Caco-2 (cell line): ENCODE results near the gene C1QTNF5. TPM values are rescaled to one million over a fixed set of nuclear protein-coding genes. Genes with fewer than 3 reads are reported as not detected.

ENCODE experiments used
- BruUV-seq: library from RNA; stranded (reverse); fragments of 400-500 nt; replicated peaks from 2 replicates; lab custom pipeline; 2021; lab: Mats Ljungman, UMichigan
- CTCF ChIA-PET: fragments of 300-600 bp; sonication (Branson Sonifier 250); formaldehyde crosslinking; loops from one replicate; lab custom pipeline; 2022; ENCODE audit warnings: antibody characterized with exemption; lab: Charles Lee
- POLR2A ChIA-PET: fragments of 300-600 bp; sonication (Branson Sonifier 250); formaldehyde crosslinking; loops from one replicate; lab custom pipeline; 2022; ENCODE audit warnings: antibody characterized with exemption; lab: Charles Lee
- DNase-seq, 2 experiments: peaks; one replicate each; pipeline versions ENCODE4 v3.0.0 to v3.0.0-alpha.2; 2020 to 2022
- H3K27me3 ChIP-seq: replicated peaks from 2 replicates; pipeline ENCODE4 v1.6.0; 2011; ENCODE audit warnings: low read length; ENCODE audit not compliant: control insufficient read depth, insufficient read depth
- H3K36me3 ChIP-seq: 2 replicates; pipeline ENCODE4 v1.5.1; 2011; ENCODE audit warnings: low read length; ENCODE audit not compliant: control insufficient read depth, insufficient read depth
- H3K4me1 ChIP-seq: fragments of 250-450 bp; sonication (Bioruptor Pico); 2 replicates; pipeline ENCODE4 v1.5.1; 2020; ENCODE audit warnings: mild to moderate bottlenecking
- H3K4me3 ChIP-seq: 2 replicates; pipeline ENCODE4 v1.5.1; 2011; ENCODE audit warnings: low read depth, mild to moderate bottlenecking, control low read depth, low read length
- H3K9me3 ChIP-seq: fragments of 250-450 bp; sonication (Bioruptor Pico); 2 replicates; pipeline ENCODE4 v1.5.1; 2020; ENCODE audit warnings: mild to moderate bottlenecking, moderate library complexity
- H3K27ac Mint-ChIP-seq: one replicate; pipeline ENCODE4 v1.8.0; 2022; ENCODE audit warnings: mixed read lengths; ENCODE audit not compliant: unreplicated experiment
- H3K27me3 Mint-ChIP-seq: one replicate; pipeline ENCODE4 v1.8.0; 2022; ENCODE audit warnings: mixed read lengths; ENCODE audit not compliant: insufficient read depth, unreplicated experiment
- H3K36me3 Mint-ChIP-seq: one replicate; pipeline ENCODE4 v1.8.0; 2022; ENCODE audit warnings: mild to moderate bottlenecking, mixed read lengths; ENCODE audit not compliant: insufficient read depth, unreplicated experiment
- H3K4me1 Mint-ChIP-seq: one replicate; pipeline ENCODE4 v1.8.0; 2022; ENCODE audit warnings: low read depth, mixed read lengths; ENCODE audit not compliant: unreplicated experiment
- H3K4me3 Mint-ChIP-seq: one replicate; pipeline ENCODE4 v1.8.0; 2022; ENCODE audit warnings: mild to moderate bottlenecking, moderate library complexity, mixed read lengths; ENCODE audit not compliant: unreplicated experiment
- H3K9me3 Mint-ChIP-seq: one replicate; pipeline ENCODE4 v1.8.0; 2022; ENCODE audit warnings: mixed read lengths; ENCODE audit not compliant: unreplicated experiment
- intact Hi-C: fragments of 100-400 bp; cut with micrococcal nuclease; formaldehyde crosslinking; loops from one replicate; pipeline ENCODE4 v1.10.0; 2022; ENCODE audit not compliant: unreplicated experiment
- total RNA-seq: library from RNA; stranded (reverse); gene quantifications from 2 replicates; pipeline ENCODE4 v1.2.3, GENCODE V29; 2022
- TF ChIP-seq, protein P1 (sequence below), 2 experiments: fragments of 200-600 bp in 1 of 2; IDR thresholded peaks; 1 replicate in 1 of 2; 2 replicates in 1 of 2; pipeline versions ENCODE4 v1.5.1 to v1.8.0; 2011 to 2022; ENCODE audit warnings: antibody characterized with exemption in 1 of 2, control low read depth in 1 of 2, inconsistent platforms in 1 of 2, low read depth in 1 of 2, low read length in 1 of 2, mild to moderate bottlenecking in 1 of 2, moderate library complexity in 1 of 2; ENCODE audit not compliant: insufficient read depth in 1 of 2, severe bottlenecking in 1 of 2, unreplicated experiment in 1 of 2

C1QTNF5 gene
- total RNA-seq, 1 experiment from 2014 or later: 1.2 TPM

DNA sequence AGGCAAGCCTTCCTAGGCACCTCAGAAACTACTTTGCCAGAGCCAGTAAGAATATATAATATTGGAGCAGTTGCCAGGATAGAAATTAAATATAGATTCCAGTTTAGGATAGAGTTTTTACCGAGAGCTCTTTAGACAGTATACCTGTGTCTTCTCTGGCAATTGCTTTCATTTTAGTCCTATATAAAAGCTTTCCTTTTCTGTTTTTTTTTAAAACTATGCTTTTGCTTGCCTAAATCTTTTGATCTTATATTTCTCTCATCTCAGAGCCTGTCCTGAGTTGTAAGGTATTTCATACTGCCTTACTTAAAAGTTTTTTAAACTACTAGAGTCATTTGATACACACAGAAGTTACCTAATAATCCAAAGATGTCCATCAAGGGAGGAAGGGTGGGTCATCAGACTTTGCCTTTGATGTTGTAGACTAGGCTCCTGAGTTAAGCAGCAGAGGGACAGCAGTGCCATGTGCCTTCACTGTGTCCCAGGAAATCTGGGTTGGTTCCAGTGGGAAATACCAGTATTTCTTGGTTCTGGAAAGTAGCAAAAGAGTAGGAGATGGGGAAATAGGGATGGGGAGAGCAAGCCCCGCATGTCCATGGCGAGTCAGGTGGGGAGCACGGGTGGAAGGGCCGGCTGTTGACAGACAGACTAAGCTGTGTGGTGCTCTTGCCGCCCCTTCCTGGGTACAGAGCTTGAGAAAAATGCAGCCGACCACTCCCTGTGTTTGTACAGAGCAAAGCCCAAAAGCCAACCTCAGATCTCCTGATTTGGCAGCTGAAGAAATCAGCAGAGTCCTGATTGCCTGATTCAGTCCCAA lies 34.9 kb downstream of the C1QTNF5 start:
- H3K27me3 Mint-ChIP-seq: no peaks in the 10 kb centered on the region
- no peaks in the 10 kb centered on the region for H3K9me3 Mint-ChIP-seq
- no peak overlapping the region for H3K27ac Mint-ChIP-seq
- intact Hi-C loops: no loop called here
- DNase-seq: no peak
- H3K4me1 ChIP-seq: no peaks in the 10 kb centered on the region
- ChIA-PET CTCF (interaction anchor here (1.0 to 2.5 kb wide), 2 partner anchors 21 to 32 kb away, joined by 3 to 14 read pairs; no protein-coding TSS in a partner anchor), POLR2A (no interaction called here)
- H3K9me3 ChIP-seq: no peaks in the 10 kb centered on the region
- BruUV-seq: no TSS peak
- H3K27me3 ChIP-seq: no peaks in the 10 kb centered on the region
- H3K36me3 ChIP-seq: peaks cover 5% of the 10 kb centered on the region; the same call in 1 of the 2 replicates
- TF ChIP-seq, protein P1, sequence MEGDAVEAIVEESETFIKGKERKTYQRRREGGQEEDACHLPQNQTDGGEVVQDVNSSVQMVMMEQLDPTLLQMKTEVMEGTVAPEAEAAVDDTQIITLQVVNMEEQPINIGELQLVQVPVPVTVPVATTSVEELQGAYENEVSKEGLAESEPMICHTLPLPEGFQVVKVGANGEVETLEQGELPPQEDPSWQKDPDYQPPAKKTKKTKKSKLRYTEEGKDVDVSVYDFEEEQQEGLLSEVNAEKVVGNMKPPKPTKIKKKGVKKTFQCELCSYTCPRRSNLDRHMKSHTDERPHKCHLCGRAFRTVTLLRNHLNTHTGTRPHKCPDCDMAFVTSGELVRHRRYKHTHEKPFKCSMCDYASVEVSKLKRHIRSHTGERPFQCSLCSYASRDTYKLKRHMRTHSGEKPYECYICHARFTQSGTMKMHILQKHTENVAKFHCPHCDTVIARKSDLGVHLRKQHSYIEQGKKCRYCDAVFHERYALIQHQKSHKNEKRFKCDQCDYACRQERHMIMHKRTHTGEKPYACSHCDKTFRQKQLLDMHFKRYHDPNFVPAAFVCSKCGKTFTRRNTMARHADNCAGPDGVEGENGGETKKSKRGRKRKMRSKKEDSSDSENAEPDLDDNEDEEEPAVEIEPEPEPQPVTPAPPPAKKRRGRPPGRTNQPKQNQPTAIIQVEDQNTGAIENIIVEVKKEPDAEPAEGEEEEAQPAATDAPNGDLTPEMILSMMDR (IDR thresholded peaks at IDR 0.05; ENCODE audit: insufficient read depth in 1 of 2, low read depth in 1 of 2, low read length in 1 of 2, severe bottlenecking in 1 of 2, unreplicated experiment in 1 of 2): no peak
- H3K36me3 Mint-ChIP-seq: peaks cover 70% of the 10 kb centered on the region
- H3K4me1 Mint-ChIP-seq: no peaks in the 10 kb centered on the region
- H3K4me3 Mint-ChIP-seq: no peak overlapping the region
- H3K4me3 ChIP-seq: no peak overlapping the region

- Mint-ChIP-seq H3K4me1 (no peaks in the 10 kb centered on the region), H3K27ac (no peak overlapping the region), H3K27me3 (no peaks in the 10 kb centered on the region), H3K4me3 (no peak overlapping the region), H3K36me3 (peaks cover 60% of the 10 kb centered on the region), H3K9me3 (no peaks in the 10 kb centered on the region)
- Histone ChIP-seq H3K36me3 (peaks cover 11% of the 10 kb centered on the region), H3K9me3 (no peaks in the 10 kb centered on the region), H3K4me3 (no peak overlapping the region), H3K4me1 (no peaks in the 10 kb centered on the region), H3K27me3 (no peaks in the 10 kb centered on the region)
- TF ChIP-seq, protein P1 (IDR thresholded peaks at IDR 0.05; ENCODE audit: insufficient read depth in 1 of 2, low read depth in 1 of 2, low read length in 1 of 2, severe bottlenecking in 1 of 2, unreplicated experiment in 1 of 2): no peak
- ChIA-PET POLR2A (no interaction called here), CTCF (interaction anchor here (0.6 to 1.2 kb wide), 2 partner anchors 35 to 181 kb away, joined by 3 to 4 read pairs; no protein-coding TSS in a partner anchor)
- BruUV-seq: no TSS peak
- DNase-seq: no peak
- intact Hi-C loops: no loop called here
Observed at GRCh38 chr11:119303227-119303718, 37.4 kb downstream of the C1QTNF5 start.

GRCh38 chr11:119300198-119300964 lies 40.3 kb downstream of the C1QTNF5 start:
- H3K36me3 Mint-ChIP-seq: peaks cover 73% of the 10 kb centered on the region
- TF ChIP-seq, protein P1 (IDR thresholded peaks at IDR 0.05; ENCODE audit: insufficient read depth in 1 of 2, low read depth in 1 of 2, low read length in 1 of 2, severe bottlenecking in 1 of 2, unreplicated experiment in 1 of 2): no peak
- DNase-seq: no peak
- no peaks in the 10 kb centered on the region for H3K27me3 Mint-ChIP-seq
- H3K27ac Mint-ChIP-seq: no peak overlapping the region
- CTCF ChIA-PET: interaction anchor here (0.5 to 0.6 kb wide), 2 partner anchors 11 to 38 kb away, joined by 3 read pairs; no protein-coding TSS in a partner anchor
- no peaks in the 10 kb centered on the region for H3K9me3 Mint-ChIP-seq
- no TSS peak for BruUV-seq
- H3K4me3 ChIP-seq: no peak overlapping the region
- no peaks in the 10 kb centered on the region for H3K4me1 ChIP-seq
- H3K4me3 Mint-ChIP-seq: no peak overlapping the region
- no peaks in the 10 kb centered on the region for H3K4me1 Mint-ChIP-seq
- peaks cover 18% of the 10 kb centered on the region for H3K36me3 ChIP-seq
- intact Hi-C loops: no loop called here
- POLR2A ChIA-PET: no interaction called here
- H3K27me3 ChIP-seq: no peaks in the 10 kb centered on the region
- no peaks in the 10 kb centered on the region for H3K9me3 ChIP-seq
